ENCODE results near the gene KIF21B.

- TF ChIP-seq POLR2A (IDR thresholded peaks at IDR 0.05) (no peak), CTCF (IDR thresholded peaks at IDR 0.05) (no peak)
Measured at GRCh38 chr1:201059871-201060555, 36.5 kb upstream of the KIF21B start.
